Measurements from ENCODE around the gene CDC42EP1.
A peak's percentile ranks its signal among the peaks of the same experiment; 100 is the strongest.
"Not testable (repeated sequence)": the region's sequence is repeated elsewhere in the genome, so short reads cannot be mapped to it uniquely, and the experiment has no call there.

The CDC42EP1 gene

DNA sequence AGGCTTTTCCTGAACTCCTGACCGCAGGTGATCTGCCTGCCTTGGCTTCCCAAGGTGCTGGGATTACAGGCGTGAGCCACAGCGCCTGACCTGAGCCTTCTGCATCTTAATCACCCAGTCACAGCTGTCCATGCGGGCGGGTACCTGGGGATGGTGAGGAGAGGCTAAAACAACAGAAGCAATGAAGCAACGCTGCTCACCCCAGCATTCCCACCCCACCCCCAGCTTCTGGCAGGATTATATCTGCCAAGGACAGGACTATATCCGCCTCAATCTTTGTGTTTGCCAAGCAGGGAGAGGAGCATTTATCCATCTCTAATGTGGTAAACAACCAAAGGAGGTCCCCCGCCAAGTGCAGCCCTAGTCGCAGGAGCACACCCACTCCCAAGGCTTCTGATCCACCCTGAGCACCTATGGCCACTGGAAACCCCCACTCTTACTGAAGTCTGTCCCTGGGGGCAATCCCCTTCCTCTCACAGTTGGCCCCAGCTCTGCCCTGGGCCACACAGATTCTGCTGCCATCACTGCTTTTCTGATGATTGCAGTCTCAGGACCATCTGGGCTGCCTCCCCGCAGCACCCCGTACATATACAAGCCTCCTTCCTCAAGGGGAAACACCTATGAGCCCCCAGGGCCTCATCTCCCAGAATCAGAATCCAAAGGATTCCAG, 28.4 kb downstream of the CDC42EP1 start:
- no peak for DNase-seq

DNA sequence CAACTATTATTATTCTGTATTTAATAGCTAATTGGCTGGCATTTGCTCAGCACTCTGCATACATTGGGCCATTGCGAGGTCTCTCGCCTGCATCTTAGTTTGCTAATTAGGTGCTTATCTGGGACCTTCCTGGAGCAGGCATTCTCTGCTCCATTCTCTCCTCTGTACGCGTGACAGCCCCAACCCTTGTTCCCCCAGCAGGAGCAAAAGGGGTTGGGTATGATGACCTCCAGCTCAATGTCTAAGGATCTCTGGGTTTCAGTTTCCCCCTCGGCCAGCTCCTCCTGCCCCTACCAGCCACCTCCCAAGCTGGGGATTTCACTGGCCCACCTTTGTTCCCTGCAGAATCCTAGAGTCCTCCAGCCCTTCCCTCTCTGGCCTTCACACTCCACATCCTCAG, 29.4 kb downstream of the CDC42EP1 start:
- DNase-seq, result peak; percentile 43

DNA sequence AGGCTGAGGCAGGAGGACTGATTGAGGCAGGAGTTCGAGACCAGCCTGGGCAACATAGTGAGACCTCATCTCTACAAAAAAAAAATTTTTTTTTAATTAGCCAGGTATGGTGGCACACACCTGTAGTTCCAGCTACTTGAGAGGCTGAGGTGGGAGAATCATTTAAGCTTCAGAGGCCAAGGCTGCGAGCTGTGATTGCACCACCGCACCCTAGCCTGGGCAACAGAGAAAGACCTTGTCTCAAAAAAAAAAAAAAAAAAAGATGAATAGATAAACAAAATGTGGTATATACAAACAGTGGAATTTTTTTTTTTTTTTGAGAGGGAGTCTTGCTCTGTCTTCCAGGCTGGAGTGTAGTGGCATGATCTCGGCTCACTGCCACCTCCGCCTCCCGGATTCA, 30.8 kb downstream of the CDC42EP1 start:
- DNase-seq, result not testable (repeated sequence)

DNA sequence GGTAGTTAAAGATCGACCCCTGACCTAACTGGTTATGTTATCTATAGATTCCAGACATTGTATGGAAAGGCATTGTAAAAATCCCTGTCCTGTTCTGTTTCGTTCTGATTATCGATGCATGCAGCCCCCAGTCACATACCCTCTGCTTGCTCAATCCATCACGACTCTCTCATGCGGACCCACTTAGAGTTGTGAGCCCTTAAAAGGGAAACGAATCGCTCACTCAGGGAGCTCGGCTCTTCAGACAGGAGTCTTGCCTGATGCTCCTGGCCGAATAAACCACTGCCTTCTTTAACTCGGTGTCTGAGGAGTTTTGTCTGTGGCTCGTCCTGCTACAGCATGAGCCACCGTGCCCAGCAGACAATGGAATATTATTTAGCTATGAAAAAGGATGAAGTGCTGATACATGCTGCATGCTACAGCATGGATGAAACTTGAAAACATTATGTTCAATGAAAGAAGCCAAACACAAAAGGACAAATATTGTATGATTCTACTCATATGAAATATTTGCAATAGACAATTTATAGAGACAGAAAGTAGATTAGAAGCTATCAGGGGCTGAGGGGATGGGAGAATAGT, 31.6 kb downstream of the CDC42EP1 start:
- DNase-seq, result no peak

DNA sequence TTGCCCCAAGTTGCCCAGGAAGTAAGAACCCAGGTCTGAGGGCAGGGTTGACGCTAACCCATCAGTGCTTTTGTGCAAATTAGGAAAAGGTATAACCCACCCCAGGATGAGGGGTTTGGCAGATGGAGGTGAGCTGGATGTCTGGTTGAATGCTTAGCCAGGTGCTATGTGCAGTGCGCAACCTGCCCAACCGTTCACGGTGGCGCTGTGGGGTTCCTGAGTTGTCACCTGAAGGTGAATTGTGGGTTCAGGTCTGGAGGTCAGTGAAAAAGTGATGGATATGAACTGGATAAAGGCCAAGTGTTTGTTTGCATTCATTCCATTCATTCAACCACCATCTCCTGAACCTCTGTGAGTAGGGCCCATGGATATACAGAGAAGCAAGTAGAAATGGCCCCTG, 34.0 kb downstream of the CDC42EP1 start:
- no peak for DNase-seq

DNA sequence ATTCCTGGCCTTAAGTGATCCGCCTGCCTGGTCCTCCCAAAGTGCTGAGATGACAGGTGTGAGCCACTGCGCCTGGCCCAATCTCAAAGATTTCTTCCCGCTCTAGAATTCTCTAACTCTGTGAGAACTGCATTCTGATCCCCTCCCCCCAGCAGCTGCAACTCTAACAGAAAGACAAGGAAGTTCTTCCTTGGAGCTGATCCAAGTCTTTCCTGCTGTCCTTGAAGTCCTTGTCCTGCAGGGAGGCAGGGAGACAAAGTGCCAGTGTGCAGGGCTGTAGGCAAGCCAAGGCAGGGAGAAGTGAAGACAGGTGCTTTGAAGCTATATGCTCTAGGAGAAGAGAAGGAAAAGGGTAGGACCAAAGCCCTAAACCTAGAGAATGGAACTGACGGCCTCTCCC, 38.9 kb downstream of the CDC42EP1 start:
- DNase-seq, result no peak

DNA sequence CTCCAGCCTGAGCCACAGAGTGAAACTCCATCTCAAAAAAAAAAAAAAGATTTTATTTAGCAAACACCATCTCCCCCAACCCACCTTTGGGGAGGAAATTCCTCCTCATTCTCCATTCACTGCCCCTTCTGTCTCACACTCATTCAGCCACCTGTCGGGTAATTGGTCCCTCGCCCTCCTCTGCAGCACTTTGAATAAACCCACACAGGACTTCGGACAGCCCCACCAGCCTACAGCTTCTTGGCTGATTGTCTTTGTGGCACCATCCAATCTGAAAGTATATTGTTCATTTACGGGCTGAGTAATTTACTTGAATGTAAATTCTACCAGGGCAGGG, 40.9 kb downstream of the CDC42EP1 start:
- DNase-seq, result no peak

DNA sequence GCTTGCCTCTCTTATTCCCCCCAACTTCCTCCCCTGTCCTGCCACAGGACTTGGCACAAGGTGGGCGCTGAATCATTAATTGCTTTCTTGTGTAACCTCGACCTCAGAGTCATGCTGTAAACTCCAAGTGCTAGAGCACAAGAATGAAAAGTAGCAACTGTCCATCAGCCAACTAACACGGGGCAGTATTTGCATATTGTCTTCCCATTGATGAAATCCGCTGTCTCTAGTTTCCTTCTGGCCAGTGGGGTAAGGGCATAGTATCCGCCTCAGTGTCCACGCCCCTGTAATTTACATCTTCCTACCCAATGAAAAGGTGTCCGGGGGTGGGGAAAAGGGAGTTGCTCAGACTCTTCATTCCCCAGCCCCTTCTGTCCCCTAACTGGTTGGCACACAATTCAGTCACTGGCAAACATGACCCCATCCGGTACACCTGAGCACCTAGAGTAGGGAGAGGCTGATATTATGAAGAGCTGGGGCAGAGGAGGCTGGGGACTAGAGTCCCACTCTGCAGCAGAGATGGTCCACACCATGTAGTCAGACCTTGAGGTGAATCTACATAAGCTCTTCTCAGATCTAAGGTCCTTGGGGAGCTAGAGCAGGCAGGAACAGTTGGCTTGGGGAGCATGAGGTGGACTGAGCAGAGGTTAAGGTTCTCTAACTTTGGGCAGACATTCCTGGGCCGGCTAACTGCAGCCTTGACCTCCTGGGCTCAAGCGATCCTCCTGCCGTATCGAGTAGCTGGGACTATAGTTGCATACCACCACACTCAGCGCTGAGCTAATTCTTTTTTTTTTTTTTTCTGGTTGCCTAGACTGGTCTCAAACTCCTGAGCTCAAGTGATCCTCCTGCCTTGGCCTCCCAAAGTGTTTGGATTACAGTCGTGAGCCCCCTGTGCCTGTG, 41.5 kb downstream of the CDC42EP1 start:
- DNase-seq, result peak; percentile 84

DNA sequence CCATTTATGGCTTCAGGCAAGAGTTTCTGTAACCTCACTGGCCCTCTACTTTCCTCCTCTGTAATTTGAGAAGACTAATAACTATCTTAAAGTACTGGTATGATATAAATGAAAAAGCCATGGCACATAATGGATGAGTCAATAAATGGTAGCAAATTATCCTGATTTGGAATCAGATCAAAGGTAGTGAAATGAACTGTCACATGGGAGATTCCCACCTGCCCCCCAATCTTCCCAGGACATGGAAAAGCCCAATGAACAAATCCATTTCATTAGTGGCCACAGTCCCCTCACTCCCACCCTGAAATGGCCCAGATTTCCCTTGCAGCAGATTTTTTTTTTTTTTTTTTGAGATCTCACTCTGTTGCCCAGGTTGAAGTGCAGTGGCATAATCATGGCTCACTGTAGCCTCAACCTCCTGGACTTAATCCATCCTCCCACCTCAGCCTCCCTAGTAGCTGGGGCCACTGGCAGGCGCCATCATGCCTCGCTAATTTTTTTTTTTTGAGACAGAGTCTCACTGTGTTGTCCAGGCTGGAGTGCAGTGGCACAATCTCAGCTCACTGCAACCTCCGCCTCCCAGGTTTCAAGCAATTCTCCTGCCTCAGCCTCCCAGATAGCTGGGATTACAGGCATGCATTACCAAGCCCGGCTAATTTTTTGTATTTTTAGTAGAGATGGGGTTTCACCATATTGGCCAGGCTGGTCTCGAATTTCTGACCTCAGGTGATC, 42.4 kb downstream of the CDC42EP1 start:
- DNase-seq, result not testable (repeated sequence)

DNA sequence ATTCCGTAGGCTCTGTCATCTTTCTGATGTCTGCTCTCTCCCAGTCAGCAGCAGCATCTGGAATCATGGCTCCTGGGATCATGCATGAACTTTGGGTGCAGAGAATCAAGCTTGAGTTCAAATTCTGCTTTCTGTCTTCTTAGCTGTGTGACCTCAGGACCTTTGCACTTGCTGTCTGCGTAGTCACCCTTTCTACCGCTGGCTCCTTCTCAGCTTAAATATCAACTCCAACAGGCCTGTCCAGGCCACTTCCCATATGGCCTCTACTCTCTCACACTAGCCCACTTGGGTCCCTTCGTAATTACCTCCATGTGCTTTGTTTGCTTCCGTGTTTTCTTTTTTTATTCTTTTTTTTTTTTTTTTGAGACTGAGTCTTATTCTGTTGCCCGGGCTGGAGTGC, 43.8 kb downstream of the CDC42EP1 start:
- no peak for DNase-seq

DNA sequence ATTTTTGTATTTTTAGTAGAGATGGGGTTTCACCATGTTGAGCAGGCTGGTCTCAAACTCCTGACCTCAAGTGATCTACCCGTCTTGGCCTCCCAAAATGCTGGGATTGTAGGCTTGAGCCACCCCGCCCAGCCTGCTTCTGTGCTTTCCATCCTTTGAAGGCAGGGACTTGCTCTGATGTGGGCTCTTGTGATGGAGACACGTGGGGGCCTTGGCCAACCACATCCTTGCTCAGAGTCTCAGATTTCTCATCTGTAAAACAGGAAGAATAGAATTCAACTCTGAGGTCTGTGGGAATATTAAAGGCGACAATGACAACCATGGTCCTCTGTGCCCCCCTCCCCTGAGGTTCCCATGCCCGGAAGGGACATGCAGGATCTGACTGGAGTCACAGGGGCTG, 44.6 kb downstream of the CDC42EP1 start:
- DNase-seq, result peak; percentile 63

DNA sequence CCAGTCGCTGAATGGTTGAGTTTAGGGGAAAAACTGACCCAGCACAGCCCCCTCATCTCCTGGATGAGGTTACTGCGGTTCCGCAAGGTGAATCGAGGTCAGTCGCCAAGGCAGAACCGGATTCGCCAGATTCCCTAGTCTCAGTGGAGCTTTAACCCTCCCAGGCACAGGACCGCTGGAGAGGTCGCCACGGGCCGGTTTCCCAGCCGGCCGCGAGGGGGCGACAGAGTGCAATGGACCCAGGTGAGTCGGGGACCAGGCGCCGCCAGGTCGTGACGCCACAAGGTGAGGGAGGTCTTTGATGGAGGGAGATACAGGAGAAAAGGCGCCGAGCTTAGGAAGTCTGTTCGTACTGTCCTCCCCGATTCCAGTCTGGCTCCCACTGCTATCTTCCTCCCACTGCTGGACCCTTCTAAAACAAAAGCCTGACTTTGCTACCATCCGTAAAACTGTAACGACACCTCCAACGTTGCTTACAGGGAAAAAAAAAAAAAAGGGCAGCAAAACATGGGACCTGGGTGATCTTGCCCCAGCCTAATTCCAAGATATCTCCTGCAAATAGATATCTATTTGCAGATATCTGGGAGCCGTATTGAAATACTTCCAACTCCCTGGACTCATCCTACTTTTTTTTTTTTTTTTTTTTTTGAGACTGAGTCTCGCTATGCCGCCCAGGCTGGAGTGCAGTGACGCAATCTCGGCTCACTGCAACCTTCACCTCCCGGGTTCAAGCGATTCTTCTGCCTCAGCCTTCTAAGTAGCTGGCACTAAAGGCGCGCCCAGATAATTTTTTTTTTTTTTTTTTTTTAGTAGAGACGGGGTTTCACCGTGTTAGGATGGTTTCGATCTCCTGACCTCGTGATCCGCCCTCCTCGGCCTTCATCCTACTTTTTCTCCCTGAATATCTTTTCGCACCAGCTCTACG, 47.0 kb downstream of the CDC42EP1 start:
- peak; percentile 56 for DNase-seq

DNA sequence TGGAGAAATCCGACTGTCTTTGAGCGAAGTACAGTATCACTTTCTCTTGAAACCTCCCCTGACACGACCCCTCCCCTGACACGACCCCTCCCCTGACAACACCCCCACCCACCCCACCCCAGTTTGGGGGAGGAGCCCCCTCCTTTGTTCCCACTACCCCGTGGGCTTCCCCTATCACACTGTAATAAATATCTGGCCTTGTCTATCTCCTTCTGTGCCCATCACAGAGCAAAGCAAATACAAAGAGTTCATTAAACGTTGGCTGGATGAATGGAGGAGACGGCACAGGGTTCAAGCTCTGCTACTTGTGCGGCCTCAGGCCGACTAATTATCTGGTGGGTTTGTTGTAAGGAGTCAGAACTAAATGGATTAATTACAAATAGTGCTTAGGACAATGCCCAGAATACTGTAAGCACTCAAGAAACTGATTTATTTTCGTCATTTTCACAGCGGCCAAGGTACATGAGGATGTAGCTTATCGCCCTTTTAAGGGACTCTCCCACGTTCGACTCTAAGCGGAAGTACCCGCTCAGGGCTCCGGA, 47.7 kb downstream of the CDC42EP1 start:
- DNase-seq, result no peak

DNA sequence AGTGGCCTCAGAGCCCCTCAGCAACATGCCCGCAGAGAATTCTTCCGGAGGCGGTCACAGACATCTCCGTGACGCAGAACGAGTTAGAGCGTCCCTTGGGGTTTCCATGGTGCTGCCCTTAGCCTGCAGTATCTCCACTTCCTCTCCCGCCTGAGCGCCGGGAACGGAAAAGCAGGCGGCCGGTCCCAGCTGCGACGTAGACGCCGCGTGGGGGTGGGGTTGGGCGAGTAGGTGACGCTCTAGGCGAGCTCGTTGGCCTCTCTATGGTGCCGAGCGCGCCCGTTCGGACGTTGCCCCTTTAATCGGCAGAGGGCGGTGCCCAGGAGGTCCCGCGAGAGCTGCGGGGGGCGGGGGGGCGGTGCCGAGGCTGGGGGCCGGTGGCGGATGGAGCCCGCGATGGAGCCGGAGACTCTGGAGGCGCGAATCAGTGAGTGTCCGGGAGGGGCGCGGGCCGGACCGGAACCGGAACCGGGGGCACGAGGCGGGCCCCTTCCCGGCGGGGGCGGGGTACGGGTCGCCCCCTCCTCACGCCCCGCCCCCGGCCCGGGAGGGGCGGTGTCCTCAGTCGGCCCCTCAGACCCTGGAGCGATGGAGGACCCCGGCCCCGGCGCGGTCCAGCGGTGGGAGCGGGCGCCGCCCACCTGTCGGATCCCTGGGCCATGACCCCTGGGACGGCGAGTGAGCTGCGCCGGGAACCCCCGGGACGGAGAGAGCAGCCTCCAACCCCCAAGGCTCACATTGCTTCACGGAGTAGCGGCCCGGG, 48.4 kb downstream of the CDC42EP1 start, which contains the start of gene GGA1:
GGA1 (plus strand) TSS at position 358 of the 763 bp plus-strand sequence; CDS start at position 385, 27 bp downstream.
- DNase-seq, result peak; percentile 100

DNA sequence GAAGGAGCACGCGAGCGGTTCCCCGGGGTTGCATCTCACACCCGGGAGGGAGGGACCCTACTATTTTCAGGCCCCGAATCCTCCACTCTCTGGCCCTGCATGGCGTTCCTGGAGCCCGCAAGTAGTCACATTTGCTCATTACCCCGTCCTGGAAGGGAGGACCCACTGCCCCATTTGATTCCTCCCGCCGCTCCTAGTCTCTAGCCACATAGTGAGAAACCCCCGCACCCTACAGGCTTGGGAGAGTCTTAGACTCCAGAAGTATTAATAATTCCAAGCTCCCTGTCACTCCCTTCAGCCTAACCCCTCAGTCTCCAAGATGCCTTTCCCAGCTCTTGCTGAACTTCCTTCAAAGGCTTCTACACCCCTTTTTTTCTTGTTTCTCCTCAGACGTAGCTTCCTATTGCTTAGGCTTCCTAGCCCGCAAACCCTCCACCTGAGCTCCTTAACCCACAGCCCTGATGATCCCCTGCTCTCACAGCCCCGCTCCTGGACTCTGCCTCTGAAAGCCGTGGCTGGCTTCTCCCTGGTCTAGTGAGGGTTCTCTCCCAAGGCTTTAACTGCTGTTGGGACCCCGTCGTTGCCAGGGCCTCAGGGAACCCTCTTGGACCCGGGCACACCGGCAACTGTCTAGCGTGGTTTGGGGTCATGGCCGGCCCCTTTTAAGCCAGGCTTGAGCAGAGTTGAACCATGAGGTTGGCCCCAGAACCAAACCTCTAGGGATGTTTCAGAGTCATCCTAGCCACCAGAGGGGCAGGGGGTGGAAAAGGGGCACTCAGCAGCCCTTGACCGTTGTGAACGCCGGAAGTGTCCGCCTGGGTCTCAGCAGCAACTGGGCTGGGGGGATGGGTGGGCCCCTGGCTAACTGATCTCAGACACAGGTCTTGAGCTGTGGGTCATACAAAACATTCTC, 49.2 kb downstream of the CDC42EP1 start:
- peak; percentile 20 for DNase-seq

DNA sequence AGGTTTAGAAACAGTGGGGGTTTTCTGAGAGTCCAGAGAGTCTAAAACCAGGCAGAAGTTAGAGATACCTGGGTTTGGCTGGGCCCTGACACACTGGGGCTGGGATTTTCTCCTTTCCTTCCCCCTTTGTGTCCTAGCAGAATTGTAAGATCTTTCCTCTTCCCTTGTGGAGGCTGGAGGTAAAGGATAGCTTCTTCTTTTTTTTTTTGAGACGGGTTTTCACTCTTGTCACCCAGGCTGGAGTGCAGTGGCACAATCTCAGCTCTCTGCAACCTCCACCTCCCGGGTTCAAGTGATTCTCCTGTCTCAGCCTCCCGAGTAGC, 49.8 kb downstream of the CDC42EP1 start:
- peak; percentile 36 for DNase-seq

DNA sequence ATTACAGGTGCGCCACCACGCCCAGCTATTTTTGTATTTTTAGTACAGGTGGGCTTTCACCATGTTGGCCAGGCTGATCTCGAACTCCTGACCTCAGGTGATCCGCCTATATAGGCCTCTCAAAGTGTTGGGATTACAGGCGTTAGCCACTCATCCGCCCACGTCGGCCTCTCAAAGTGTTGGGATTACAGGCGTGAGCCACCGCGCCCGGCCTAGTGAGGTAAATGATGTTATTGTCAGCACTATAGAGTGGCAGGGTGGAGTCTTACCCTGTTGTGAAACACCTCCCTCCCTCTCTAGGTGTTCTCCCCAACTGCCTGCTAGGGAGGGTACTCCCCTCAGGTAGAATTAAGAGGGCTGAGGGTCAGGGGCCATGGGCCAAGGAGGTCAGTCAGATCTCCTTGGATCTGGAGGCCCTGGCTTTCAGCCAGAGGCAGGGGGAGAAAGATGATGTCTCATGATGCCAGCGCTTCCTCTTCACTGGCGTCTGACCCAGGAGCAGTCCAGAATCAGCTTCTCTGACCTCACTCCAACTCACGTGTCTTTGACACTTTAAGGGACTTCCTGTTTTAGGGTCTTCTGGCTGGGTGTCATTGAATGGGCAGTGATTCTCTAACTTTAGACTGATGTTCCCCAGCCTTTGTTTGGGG, 50.3 kb downstream of the CDC42EP1 start:
- peak; percentile 96 for DNase-seq

DNA sequence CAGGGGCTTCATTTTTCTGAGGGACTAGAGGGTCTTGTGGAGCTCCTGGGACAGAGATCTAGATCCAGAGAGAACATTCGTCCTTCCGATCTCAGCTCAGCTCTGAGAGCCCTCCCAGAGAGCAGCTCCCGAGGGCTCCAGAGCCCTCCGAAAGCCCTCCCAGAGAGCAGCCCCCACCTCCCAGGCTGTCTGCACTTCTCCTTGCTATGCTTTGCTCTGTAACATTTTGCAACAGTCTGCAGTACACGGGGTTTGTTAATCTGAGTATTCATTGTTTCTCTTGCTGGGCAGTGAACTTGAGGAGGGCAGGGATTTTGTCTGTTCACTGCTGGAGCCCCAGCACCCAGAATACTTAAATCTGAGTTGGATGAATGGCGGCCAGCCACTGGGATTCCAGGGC, 50.9 kb downstream of the CDC42EP1 start:
- peak; percentile 57 for DNase-seq

Measured in inflammatory macrophage treated with lipopolysaccharide for 4 hours (primary cell).